H1 (cell line): ENCODE measurements around the gene KLHDC8A. TPM values are rescaled to one million over a fixed set of nuclear protein-coding genes. Genes with fewer than 3 reads are reported as not detected.
"Not testable (repeated sequence)": the region's sequence is repeated elsewhere in the genome, so short reads cannot be mapped to it uniquely, and the experiment has no call there.

Source experiments
- CTCF ChIA-PET: fragments of 300-600 bp; sonication (Branson Sonifier 250); formaldehyde crosslinking; loops from one replicate; lab custom pipeline; 2021; ENCODE audit not compliant: partially characterized antibody; lab: Charles Lee
- POLR2A ChIA-PET: fragments of 300-600 bp; sonication (Branson Sonifier 250); formaldehyde crosslinking; loops from one replicate; lab custom pipeline; 2021; ENCODE audit warnings: inconsistent platforms; ENCODE audit not compliant: partially characterized antibody; lab: Charles Lee
- DNase-seq, 2 experiments: peaks; one replicate each; pipeline versions ENCODE4 v3.0.0 to v3.0.0-alpha.2; 2010 to 2022; ENCODE audit warnings: low spot score in 2 of 2, low read depth in 1 of 2, mixed read lengths in 1 of 2
- FAIRE-seq: peaks from 2 replicates; lab custom pipeline; 2011; peaks lifted over from hg19 to GRCh38; lab: Jason Lieb, UNC
- H2AFZ ChIP-seq: 2 replicates; pipeline ENCODE4 v1.8.1; 2012; ENCODE audit warnings: low read length, inconsistent platforms
- H2AK5ac ChIP-seq: 2 replicates; pipeline ENCODE4 v1.6.1; 2013; ENCODE audit warnings: low read depth, low read length
- H2BK120ac ChIP-seq: replicated peaks from 2 replicates; pipeline ENCODE3; 2013; ENCODE audit warnings: low read depth, low read length, inconsistent platforms
- H2BK12ac ChIP-seq: 2 replicates; pipeline ENCODE4 v1.6.1; 2013; ENCODE audit warnings: low read depth, low read length
- H2BK15ac ChIP-seq: 2 replicates; pipeline ENCODE4 v1.6.1; 2013; ENCODE audit warnings: low read length
- H2BK20ac ChIP-seq: 2 replicates; pipeline ENCODE4 v1.6.1; 2013; ENCODE audit warnings: low read length
- H2BK5ac ChIP-seq: 2 replicates; pipeline ENCODE4 v1.6.1; 2013; ENCODE audit warnings: low read depth, low read length
- H3K14ac ChIP-seq: 2 replicates; pipeline ENCODE4 v1.6.1; 2013; ENCODE audit warnings: inconsistent platforms; ENCODE audit not compliant: insufficient read length
- H3K18ac ChIP-seq: 2 replicates; pipeline ENCODE4 v1.6.1; 2013; ENCODE audit warnings: low read length; ENCODE audit errors: extremely low read depth
- H3K23ac ChIP-seq: 2 replicates; pipeline ENCODE4 v1.6.1; 2013; ENCODE audit warnings: inconsistent platforms; ENCODE audit not compliant: insufficient read length
- H3K23me2 ChIP-seq: 2 replicates; pipeline ENCODE4 v1.6.1; 2013; ENCODE audit warnings: low read depth, low read length
- H3K27ac ChIP-seq: 2 replicates; pipeline ENCODE4 v1.6.1; 2011; ENCODE audit warnings: low read depth, low read length, inconsistent platforms
- H3K27me3 ChIP-seq, 4 experiments: replicated peaks in 1 of 4; 1 replicate in 1 of 4; 2 replicates in 3 of 4; pipeline versions ENCODE4 v1.6.1 to v1.8.1; 2011 to 2013; ENCODE audit warnings: low read length in 3 of 4, mild to moderate bottlenecking in 3 of 4, inconsistent platforms in 2 of 4, mixed read lengths in 2 of 4, moderate library complexity in 1 of 4; ENCODE audit not compliant: control insufficient read depth in 3 of 4, insufficient read depth in 3 of 4; ENCODE audit errors: extremely low read depth in 1 of 4
- H3K36me3 ChIP-seq, 4 experiments: 2 replicates each; pipeline versions ENCODE4 v1.6.1 to v1.8.1; 2011 to 2013; ENCODE audit warnings: mild to moderate bottlenecking in 4 of 4, low read length in 3 of 4, moderate library complexity in 2 of 4, control low read depth in 1 of 4, inconsistent platforms in 1 of 4; ENCODE audit not compliant: insufficient read depth in 4 of 4, control insufficient read depth in 2 of 4
- H3K4ac ChIP-seq: replicated peaks from 2 replicates; pipeline ENCODE3; 2013; ENCODE audit warnings: low read length, low read depth, mixed read lengths, inconsistent platforms; ENCODE audit not compliant: insufficient read length
- H3K4me1 ChIP-seq, 4 experiments: replicated peaks in 1 of 4; 1 replicate in 1 of 4; 2 replicates in 3 of 4; pipeline versions ENCODE4 v1.6.1 to v1.8.1; 2011 to 2013; ENCODE audit warnings: low read length in 3 of 4, inconsistent platforms in 2 of 4, mixed read lengths in 1 of 4; ENCODE audit not compliant: insufficient read depth in 4 of 4, control insufficient read depth in 3 of 4
- H3K4me2 ChIP-seq, 2 experiments: 2 replicates each; pipeline versions ENCODE4 v1.6.1 to v1.8.1; 2011 to 2013; ENCODE audit warnings: low read depth in 2 of 2, low read length in 2 of 2, control low read depth in 1 of 2, inconsistent platforms in 1 of 2, mild to moderate bottlenecking in 1 of 2; ENCODE audit not compliant: insufficient read depth in 1 of 2
- H3K4me3 ChIP-seq, 4 experiments: fragments of 200-600, 300-600 bp in 1 of 4; sonication (generic), shearing (Covaris generic), sonication (Bioruptor Twin) in 1 of 4; 2 replicates each; pipeline versions ENCODE4 v1.5.1 to v1.8.1; 2011 to 2016; ENCODE audit warnings: low read length in 4 of 4, low read depth in 3 of 4, control low read depth in 2 of 4, inconsistent platforms in 2 of 4, mild to moderate bottlenecking in 2 of 4, mixed read lengths in 1 of 4, moderate library complexity in 1 of 4; ENCODE audit not compliant: insufficient read depth in 2 of 4; ENCODE audit errors: extremely low read depth in 1 of 4
- H3K56ac ChIP-seq: replicated peaks from 2 replicates; pipeline ENCODE3; 2013; ENCODE audit warnings: low read depth, mild to moderate bottlenecking, mixed read lengths, low read length, inconsistent platforms; ENCODE audit not compliant: insufficient read length
- H3K79me1 ChIP-seq: 2 replicates; pipeline ENCODE4 v1.6.1; 2013; ENCODE audit warnings: low read depth, low read length, control low read depth
- H3K79me2 ChIP-seq, 2 experiments: 2 replicates each; pipeline versions ENCODE4 v1.6.1 to v1.8.1; 2012 to 2013; ENCODE audit warnings: low read length in 2 of 2, mild to moderate bottlenecking in 2 of 2, inconsistent platforms in 1 of 2; ENCODE audit not compliant: insufficient read depth in 2 of 2, control insufficient read depth in 1 of 2
- H3K9ac ChIP-seq, 4 experiments: replicated peaks in 1 of 4; 1 replicate in 1 of 4; 2 replicates in 3 of 4; pipeline versions ENCODE4 v1.6.1 to v1.8.1; 2011 to 2013; ENCODE audit warnings: low read depth in 3 of 4, low read length in 3 of 4, control low read depth in 2 of 4, mild to moderate bottlenecking in 2 of 4, moderate library complexity in 2 of 4, inconsistent platforms in 1 of 4; ENCODE audit errors: extremely low read depth in 1 of 4
- H3K9me3 ChIP-seq, 2 experiments: 2 replicates each; pipeline versions ENCODE4 v1.6.1 to v1.8.1; 2012 to 2013; ENCODE audit warnings: mild to moderate bottlenecking in 2 of 2, moderate library complexity in 2 of 2, control low read depth in 1 of 2, inconsistent platforms in 1 of 2, low read depth in 1 of 2, low read length in 1 of 2, mixed read lengths in 1 of 2; ENCODE audit not compliant: insufficient read depth in 2 of 2
- H4K20me1 ChIP-seq, 2 experiments: replicated peaks in 1 of 2; 2 replicates each; pipeline versions ENCODE3 to v1.8.1; 2011 to 2013; ENCODE audit warnings: inconsistent platforms in 2 of 2, low read length in 2 of 2, mild to moderate bottlenecking in 1 of 2; ENCODE audit not compliant: insufficient read depth in 2 of 2, control insufficient read depth in 1 of 2
- H4K5ac ChIP-seq: 2 replicates; pipeline ENCODE4 v1.6.1; 2013; ENCODE audit warnings: low read length, low read depth, mixed read lengths, inconsistent platforms; ENCODE audit not compliant: insufficient read length
- H4K8ac ChIP-seq: 2 replicates; pipeline ENCODE4 v1.8.0; 2013; ENCODE audit warnings: mild to moderate bottlenecking, moderate library complexity, low read length, inconsistent platforms; ENCODE audit not compliant: insufficient read depth; ENCODE audit errors: extremely low read depth
- H4K91ac ChIP-seq: replicated peaks from 2 replicates; pipeline ENCODE3; 2013; ENCODE audit warnings: low read length, mixed read lengths, inconsistent platforms; ENCODE audit not compliant: insufficient read length
- WGBS, 2 experiments: shearing (Covaris generic) in 1 of 2; methylation state at CpG; one replicate each; pipeline versions ENCODE4 v1.1.6 to v1.1.7; 2013 to 2015; ENCODE audit warnings: low lambda C conversion rate in 2 of 2, mixed read lengths in 2 of 2, inconsistent platforms in 1 of 2, low coverage in 1 of 2, missing lambda C conversion rate in 1 of 2; ENCODE audit not compliant: insufficient replicate concordance in 2 of 2, insufficient coverage in 1 of 2, insufficient read length in 1 of 2; ENCODE audit errors: extremely low coverage in 1 of 2, missing lambda C conversion rate in 1 of 2; 5-methylcytosine and 5-hydroxymethylcytosine counted together
- polyA plus RNA-seq, 7 experiments: library from polyadenylated mRNA; depleted of rRNA in 3 of 7; stranded (reverse) in 5 of 7; unstranded in 2 of 7; fragments of >200 nt in 5 of 7; fragments of 200-250 nt in 2 of 7; gene quantifications; 1 replicate in 5 of 7; 2 replicates in 1 of 7; 4 replicates in 1 of 7; pipeline versions ENCODE4 v1.2.1 to v1.2.3, GENCODE V29; 2011 to 2013; ENCODE audit warnings: missing spikeins in 2 of 7, mixed read lengths in 2 of 7
- total RNA-seq: library from RNA; stranded (reverse); fragmentation: NEBNext Ultra II Directional; extraction: Animal tissue kit (Norgen Biotek cat#: 25700); gene quantifications from 2 replicates; pipeline ENCODE4 v1.2.1, GENCODE V29; 2021

The KLHDC8A gene
- total and polyA plus RNA-seq, 2 of the 8 experiments (the other 6 are each of a cell fraction or from before 2014, with no cell fraction given): 1.9 to 3.4 TPM

DNA sequence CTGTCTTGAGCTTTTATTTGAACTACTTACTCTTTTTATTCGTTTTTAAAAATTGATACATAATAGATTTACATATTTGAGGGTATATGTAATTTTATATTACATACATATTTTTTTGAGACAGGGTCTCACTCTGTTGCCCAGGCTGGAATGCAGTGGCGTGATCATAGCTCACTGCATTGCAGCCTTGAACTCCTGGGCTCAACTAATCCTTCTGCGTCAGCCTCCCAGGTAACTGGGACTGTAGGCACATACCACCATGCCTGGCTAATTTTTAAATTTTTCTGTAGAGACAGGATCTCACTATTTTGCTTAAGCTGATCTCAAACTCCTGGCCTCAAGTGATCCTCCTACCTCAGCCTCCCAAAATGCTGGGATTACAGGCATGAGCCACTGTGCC lies 26.3 kb upstream of the KLHDC8A start:
- POLR2A ChIA-PET, H3K23ac ChIP-seq, H2BK15ac ChIP-seq, H2BK120ac ChIP-seq, H3K4ac ChIP-seq, H3K9me3 ChIP-seq, H4K5ac ChIP-seq, H2AFZ ChIP-seq, H2BK20ac ChIP-seq, FAIRE-seq, H3K79me1 ChIP-seq, H4K8ac ChIP-seq, H3K14ac ChIP-seq, H4K20me1 ChIP-seq, H2AK5ac ChIP-seq, H3K4me3 ChIP-seq, H2BK12ac ChIP-seq, H3K56ac ChIP-seq, H3K27ac ChIP-seq, H4K91ac ChIP-seq, H3K23me2 ChIP-seq, H3K36me3 ChIP-seq, H3K18ac ChIP-seq, H2BK5ac ChIP-seq, H3K27me3 ChIP-seq, H3K79me2 ChIP-seq, H3K4me2 ChIP-seq, H3K9ac ChIP-seq, H3K4me1 ChIP-seq: not testable (repeated sequence)
- peak in 1 of 2 experiments; percentile 13 for DNase-seq
- 75% methylated on average over 3 of the region's 3 CpGs; no CpG with 5 or more reads in 1 of the 2 experiments for WGBS, 2 experiments
- CTCF ChIA-PET: interaction anchor here (1.1 to 10.6 kb wide), 10 partner anchors 14 to 141 kb away, joined by 3 to 76 read pairs (median 4); partner anchors contain the start of gene KLHDC8A
